Thoracic aorta (tissue), 2 donors: ENCODE measurements around the gene SLC2A8. TPM values are rescaled to one million over a fixed set of nuclear protein-coding genes. Genes with fewer than 3 reads are reported as not detected.

Experiments
- ATAC-seq: fragments of 150-250 bp; one replicate; pipeline ENCODE4 v1.8.0; 2017; ENCODE audit warnings: low read depth; ENCODE audit not compliant: insufficient number of reproducible peaks, low FRiP score
- DNase-seq: peaks from one replicate; pipeline ENCODE4 v3.0.0-alpha.2; 2020; ENCODE audit warnings: low spot score
- H3K27ac ChIP-seq, 2 donors: fragments of 200-600 bp; sonication (generic); 1 replicate in 1 of 2; 2 replicates in 1 of 2; pipeline ENCODE4 v1.5.1; 2016; ENCODE audit warnings: mild to moderate bottlenecking in 2 of 2, moderate library complexity in 2 of 2
- H3K27me3 ChIP-seq: fragments of 200-600 bp; sonication (generic); replicated peaks from 2 replicates; pipeline ENCODE4 v1.6.0; 2016; ENCODE audit warnings: mild to moderate bottlenecking; ENCODE audit not compliant: insufficient read depth
- H3K36me3 ChIP-seq: fragments of 200-600 bp; sonication (generic); one replicate; pipeline ENCODE4 v1.5.1; 2016
- H3K4me1 ChIP-seq, 2 donors: fragments of 200-600 bp; sonication (generic); 1 replicate in 1 of 2; 2 replicates in 1 of 2; pipeline versions ENCODE4 v1.5.1 to v1.6.0; 2016; ENCODE audit warnings: low read depth in 2 of 2, mild to moderate bottlenecking in 1 of 2; ENCODE audit not compliant: control insufficient read depth in 1 of 2
- H3K4me3 ChIP-seq: fragments of 200-600 bp; sonication (generic); 2 replicates; pipeline ENCODE4 v1.5.1; 2016; ENCODE audit warnings: mild to moderate bottlenecking
- H3K9me3 ChIP-seq: fragments of 200-600 bp; sonication (generic); 2 replicates; pipeline ENCODE4 v1.5.1; 2016
- total RNA-seq, 2 donors: library from RNA; depleted of rRNA; stranded (reverse); fragments of >200 nt; gene quantifications; one replicate each; pipeline versions ENCODE4 v1.1.0 to v1.2.3, GENCODE V29; 2016
- TF ChIP-seq, protein P1 (sequence below): fragments of 200-600 bp; sonication (generic); IDR thresholded peaks from one replicate; pipeline ENCODE4 v1.5.1; 2019; ENCODE audit warnings: antibody characterized with exemption

SLC2A8 gene
- total RNA-seq, 2 donors from 2014 or later: 21.3 to 33.4 TPM

- no peak for ATAC-seq
- no peaks in the 10 kb centered on the region for H3K27me3 ChIP-seq
- TF ChIP-seq, protein P1, sequence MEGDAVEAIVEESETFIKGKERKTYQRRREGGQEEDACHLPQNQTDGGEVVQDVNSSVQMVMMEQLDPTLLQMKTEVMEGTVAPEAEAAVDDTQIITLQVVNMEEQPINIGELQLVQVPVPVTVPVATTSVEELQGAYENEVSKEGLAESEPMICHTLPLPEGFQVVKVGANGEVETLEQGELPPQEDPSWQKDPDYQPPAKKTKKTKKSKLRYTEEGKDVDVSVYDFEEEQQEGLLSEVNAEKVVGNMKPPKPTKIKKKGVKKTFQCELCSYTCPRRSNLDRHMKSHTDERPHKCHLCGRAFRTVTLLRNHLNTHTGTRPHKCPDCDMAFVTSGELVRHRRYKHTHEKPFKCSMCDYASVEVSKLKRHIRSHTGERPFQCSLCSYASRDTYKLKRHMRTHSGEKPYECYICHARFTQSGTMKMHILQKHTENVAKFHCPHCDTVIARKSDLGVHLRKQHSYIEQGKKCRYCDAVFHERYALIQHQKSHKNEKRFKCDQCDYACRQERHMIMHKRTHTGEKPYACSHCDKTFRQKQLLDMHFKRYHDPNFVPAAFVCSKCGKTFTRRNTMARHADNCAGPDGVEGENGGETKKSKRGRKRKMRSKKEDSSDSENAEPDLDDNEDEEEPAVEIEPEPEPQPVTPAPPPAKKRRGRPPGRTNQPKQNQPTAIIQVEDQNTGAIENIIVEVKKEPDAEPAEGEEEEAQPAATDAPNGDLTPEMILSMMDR: no peak
- H3K4me3 ChIP-seq: no peak overlapping the region
- H3K27ac ChIP-seq: peak overlapping the region; percentile 56 to 77
- no peak for DNase-seq
- H3K9me3 ChIP-seq: no peaks in the 10 kb centered on the region
- peaks cover 9 to 22% of the 10 kb centered on the region in 2 donors for H3K4me1 ChIP-seq
- peaks cover 25% of the 10 kb centered on the region for H3K36me3 ChIP-seq
Observed at GRCh38 chr9:127360829-127361228, 36.1 kb upstream of the SLC2A8 start.

DNA sequence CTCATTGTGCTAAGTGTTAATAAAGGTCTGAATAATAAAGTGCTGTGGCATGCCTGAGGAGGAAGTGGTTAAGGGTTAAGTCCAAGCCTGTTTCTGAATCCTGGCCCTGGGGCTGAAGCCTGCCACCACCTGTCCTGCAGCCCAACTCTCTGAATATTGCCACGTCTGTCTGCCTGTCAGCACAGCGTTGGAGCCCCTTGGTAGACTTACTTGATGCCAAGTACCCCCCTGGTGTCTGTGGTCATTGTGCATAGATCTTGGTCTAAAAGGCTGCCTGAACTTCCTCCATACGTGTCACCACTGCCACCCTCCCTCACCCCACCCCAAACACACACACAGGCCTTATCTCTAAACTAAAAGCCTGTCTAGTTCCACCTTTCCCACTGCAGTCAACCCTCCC lies 35.4 kb upstream of the SLC2A8 start:
- DNase-seq: no peak
- H3K27me3 ChIP-seq: no peaks in the 10 kb centered on the region
- no peak overlapping the region for H3K4me3 ChIP-seq
- no peak for ATAC-seq
- TF ChIP-seq, protein P1: no peak
- H3K36me3 ChIP-seq: peaks cover 20% of the 10 kb centered on the region
- peak overlapping the region in 1 of 2 donors; percentile 56 for H3K27ac ChIP-seq
- no peaks in the 10 kb centered on the region for H3K9me3 ChIP-seq
- H3K4me1 ChIP-seq: peaks cover 9 to 26% of the 10 kb centered on the region in 2 donors

- Histone ChIP-seq H3K9me3 (no peaks in the 10 kb centered on the region), H3K36me3 (peaks cover 16% of the 10 kb centered on the region), H3K4me1 (peaks cover 9 to 30% of the 10 kb centered on the region in 2 donors), H3K4me3 (no peak overlapping the region), H3K27ac (no peak overlapping the region), H3K27me3 (no peaks in the 10 kb centered on the region)
- ATAC-seq (no peak), DNase-seq (no peak)
- TF ChIP-seq, protein P1: no peak
Observed at GRCh38 chr9:127362829-127363228, 34.1 kb upstream of the SLC2A8 start.

DNA sequence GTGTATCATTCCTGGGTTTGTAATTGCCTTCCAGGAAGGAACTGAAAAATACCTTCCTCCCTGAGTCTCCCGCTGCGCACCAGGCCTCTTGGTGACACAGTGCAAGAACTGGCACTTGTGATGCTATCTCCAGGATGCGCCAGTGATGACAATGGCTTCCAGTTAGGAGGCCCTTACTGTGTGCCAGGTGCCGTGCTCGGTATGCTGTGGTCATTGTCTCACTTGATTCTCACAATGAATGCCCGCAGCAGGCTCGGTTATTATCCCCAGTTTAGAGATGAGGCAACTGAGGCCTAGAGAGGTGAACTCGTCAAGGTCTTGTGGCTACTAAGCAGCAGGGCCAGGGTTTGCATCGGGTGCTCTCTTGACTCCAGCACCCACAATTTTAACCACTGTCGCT lies 31.5 kb upstream of the SLC2A8 start:
- no peaks in the 10 kb centered on the region for H3K9me3 ChIP-seq
- DNase-seq (no peak), ATAC-seq (no peak)
- TF ChIP-seq, protein P1: no peak
- H3K27me3 ChIP-seq: no peaks in the 10 kb centered on the region
- H3K4me3 ChIP-seq: no peak overlapping the region
- H3K36me3 ChIP-seq: peaks cover 12% of the 10 kb centered on the region
- H3K27ac ChIP-seq: no peak overlapping the region
- peaks cover 2 to 21% of the 10 kb centered on the region in 2 donors for H3K4me1 ChIP-seq

- ATAC-seq: no peak
- DNase-seq: no peak
- TF ChIP-seq, protein P1: no peak
- Histone ChIP-seq H3K27me3 (no peaks in the 10 kb centered on the region), H3K36me3 (peaks cover 12% of the 10 kb centered on the region), H3K27ac (no peak overlapping the region), H3K4me3 (no peak overlapping the region), H3K9me3 (no peaks in the 10 kb centered on the region), H3K4me1 (peaks cover 0 to 10% of the 10 kb centered on the region in 2 donors)
Observed at GRCh38 chr9:127366594-127366993, 30.4 kb upstream of the SLC2A8 start.
